Activated CD4-positive, alpha-beta T cell treated with anti-CD3 and anti-CD28 coated beads, Interleukin-2, amount 10 ng/mL, durations not matched to agents 7 days and 5 days (primary cell): ENCODE data around the gene OLFML2A. TPM values are rescaled to one million over a fixed set of nuclear protein-coding genes. Genes with fewer than 3 reads are reported as not detected.

Experiments
- CTCF ChIA-PET: fragments of 350-600 bp; sonication (Branson Sonifier 250); formaldehyde crosslinking; loops from one replicate; lab custom pipeline; 2021; ENCODE audit warnings: antibody characterized with exemption; lab: Charles Lee
- POLR2A ChIA-PET: fragments of 350-600 bp; sonication (Branson Sonifier 250); formaldehyde crosslinking; loops from one replicate; lab custom pipeline; 2021; ENCODE audit warnings: antibody characterized with exemption; lab: Charles Lee
- DNase-seq: peaks from one replicate; pipeline ENCODE4 v3.0.0-alpha.2; 2020
- H3K27ac Mint-ChIP-seq: one replicate; pipeline ENCODE4 v1.8.0; 2021; ENCODE audit warnings: mild to moderate bottlenecking, moderate library complexity, mixed read lengths
- H3K27me3 Mint-ChIP-seq: one replicate; pipeline ENCODE4 v1.8.0; 2021; ENCODE audit warnings: mixed read lengths
- H3K36me3 Mint-ChIP-seq: one replicate; pipeline ENCODE4 v1.8.0; 2021; ENCODE audit warnings: low read depth, mixed read lengths
- H3K4me1 Mint-ChIP-seq: one replicate; pipeline ENCODE4 v1.8.0; 2021; ENCODE audit warnings: mixed read lengths
- H3K4me3 Mint-ChIP-seq: one replicate; pipeline ENCODE4 v1.8.0; 2021; ENCODE audit warnings: mild to moderate bottlenecking, moderate library complexity, mixed read lengths
- H3K9me3 Mint-ChIP-seq: one replicate; pipeline ENCODE4 v1.8.0; 2021; ENCODE audit warnings: mixed read lengths
- total RNA-seq, 2 experiments: library from RNA; stranded (reverse); gene quantifications; one replicate each; pipeline ENCODE4 v1.2.3, GENCODE V29; 2021

OLFML2A gene
- total RNA-seq, 2 experiments from 2014 or later, result not detected

- Mint-ChIP-seq H3K4me1 (peaks cover 32% of the 10 kb centered on the region), H3K27ac (no peak overlapping the region), H3K4me3 (no peak overlapping the region), H3K36me3 (peaks cover 38% of the 10 kb centered on the region), H3K9me3 (no peaks in the 10 kb centered on the region), H3K27me3 (no peaks in the 10 kb centered on the region)
- ChIA-PET CTCF (interaction anchor here (1.1 to 10.0 kb wide), 2 partner anchors 85 to 122 kb away, joined by 4 to 173 read pairs; partner anchors contain the start of genes NR6A1 and OLFML2A), POLR2A (no interaction called here)
- no peak for DNase-seq
Measured at GRCh38 chr9:124858330-124859046, 81.6 kb downstream of the OLFML2A start.

- Mint-ChIP-seq H3K4me3 (peak overlapping the region; percentile 89), H3K4me1 (peaks cover 33% of the 10 kb centered on the region), H3K9me3 (no peaks in the 10 kb centered on the region), H3K27me3 (no peaks in the 10 kb centered on the region), H3K36me3 (peaks cover 38% of the 10 kb centered on the region), H3K27ac (peak overlapping the region; percentile 97)
- no peak for DNase-seq
- CTCF ChIA-PET, result interaction anchor here (0.8 to 3.4 kb wide), 3 partner anchors 8 to 13 kb away, joined by 3 to 33 read pairs (median 7); partner anchors contain the start of gene WDR38
- POLR2A ChIA-PET, result no interaction called here
Measured at GRCh38 chr9:124859803-124860581, 83.1 kb downstream of the OLFML2A start.

DNA sequence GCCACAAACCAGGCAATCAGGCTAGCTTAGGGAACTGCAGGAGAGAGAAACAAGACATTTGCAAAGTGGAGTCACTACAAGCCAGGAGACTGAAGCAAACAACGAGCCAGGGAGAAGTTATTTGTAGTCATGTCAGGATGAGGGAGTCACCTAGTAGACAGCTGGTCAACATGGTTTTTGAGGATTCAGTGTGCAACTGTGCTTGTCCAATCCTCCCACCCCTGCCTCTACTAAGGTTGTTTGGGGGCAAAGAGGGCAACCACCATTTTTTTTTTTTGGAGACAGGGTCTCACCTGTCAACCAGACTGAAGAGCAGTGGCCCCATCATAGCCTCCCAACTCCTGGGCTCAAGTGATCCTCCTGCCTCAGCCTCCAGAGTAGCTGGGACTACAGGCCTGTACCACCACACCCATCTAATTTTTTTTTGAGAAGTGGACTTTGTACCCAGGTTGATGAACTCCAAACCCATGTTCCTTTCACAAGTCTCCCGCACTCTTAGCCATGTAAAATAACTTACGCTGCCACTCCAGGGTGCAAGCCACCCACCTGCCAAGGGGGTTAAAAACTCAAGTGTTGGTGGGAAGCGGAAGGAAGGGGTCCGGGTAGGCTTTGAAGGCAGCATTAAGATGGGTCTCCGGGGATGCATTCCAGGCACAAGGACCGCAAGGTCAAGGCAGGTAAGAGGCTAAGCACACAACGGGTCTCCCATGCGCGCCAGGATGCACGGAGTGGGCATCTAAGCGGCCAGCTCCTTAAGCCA, 83.8 kb downstream of the OLFML2A start:
- POLR2A ChIA-PET, result interaction anchor here (0.6 to 1.0 kb wide), 4 partner anchors 10 to 266 kb away, joined by 3 to 4 read pairs (median 3); no protein-coding TSS in a partner anchor
- Mint-ChIP-seq H3K36me3 (peaks cover 38% of the 10 kb centered on the region), H3K27ac (peak overlapping the region; percentile 97), H3K27me3 (no peaks in the 10 kb centered on the region), H3K4me3 (peak overlapping the region; percentile 89), H3K4me1 (peaks cover 33% of the 10 kb centered on the region), H3K9me3 (no peaks in the 10 kb centered on the region)
- CTCF ChIA-PET, result interaction anchor here (0.8 to 3.4 kb wide), 4 partner anchors 9 to 270 kb away, joined by 3 to 33 read pairs (median 6); partner anchors contain the start of gene WDR38
- DNase-seq, result no peak

DNA sequence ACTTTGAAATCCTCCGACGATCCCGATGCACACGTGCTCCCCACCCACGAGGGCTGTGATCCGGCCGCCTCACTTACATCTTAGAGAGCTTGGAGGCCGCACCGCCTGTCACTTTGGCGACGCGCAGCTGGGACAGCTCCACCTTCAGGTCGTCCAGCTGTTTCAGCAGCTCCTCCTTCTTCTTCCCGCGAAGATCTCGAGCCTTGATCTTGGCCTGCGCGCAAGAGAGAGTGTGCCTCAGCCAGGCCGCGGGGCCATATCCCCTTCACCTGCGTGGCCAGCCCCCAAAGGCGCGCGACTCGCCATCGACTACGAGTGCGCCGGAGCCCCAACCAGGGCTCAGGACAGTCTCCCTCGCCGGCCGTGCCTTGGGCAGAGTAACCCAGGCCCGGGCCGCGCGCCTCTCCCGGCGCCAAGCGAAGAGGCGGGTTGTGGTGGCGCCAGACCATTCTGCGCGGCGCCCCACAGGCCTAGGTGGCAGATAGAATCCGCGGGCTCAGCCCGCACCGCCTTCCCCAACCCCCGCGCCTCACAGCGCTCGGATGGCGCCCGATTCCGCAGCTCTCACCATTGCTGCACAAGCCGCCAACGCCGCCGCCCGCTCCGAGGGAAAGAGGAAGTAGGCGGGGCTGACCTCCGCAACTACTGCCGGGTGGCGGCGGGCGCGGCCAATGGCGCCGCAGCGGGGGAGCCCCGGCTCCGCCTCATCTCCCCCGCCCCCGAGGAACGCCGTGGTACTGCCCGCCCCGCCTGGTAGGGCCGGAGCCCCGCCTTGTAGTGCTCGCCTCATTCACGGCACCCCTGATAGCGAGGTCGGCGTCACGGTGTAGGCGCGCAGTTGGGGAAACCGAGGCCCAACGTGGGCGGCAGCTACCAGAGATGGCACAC, 84.7 kb downstream of the OLFML2A start, which contains the start of the genes ARPC5L and RPL35:
ARPC5L (plus strand) TSS at position 789 of the 888 bp plus-strand sequence. CDS start 7,161 bp downstream, outside the sequence.
RPL35 (minus strand) TSS at position 616 of the 888 bp plus-strand sequence; CDS start at position 571, 45 bp downstream.
- ChIA-PET CTCF (interaction anchor here (0.6 to 3.4 kb wide), 5 partner anchors 10 to 866 kb away, joined by 3 to 33 read pairs (median 4); partner anchors contain the start of genes NR6A1 and WDR38), POLR2A (interaction anchor here (0.6 to 1.0 kb wide), 5 partner anchors 9 to 379 kb away, joined by 3 to 4 read pairs (median 3); partner anchors contain the start of gene HSPA5)
- H3K36me3 Mint-ChIP-seq, result peaks cover 38% of the 10 kb centered on the region
- H3K4me3 Mint-ChIP-seq, result peak within 1 kb of the TSS; percentile 89
- no peaks in the 10 kb centered on the region for H3K9me3 Mint-ChIP-seq
- H3K4me1 Mint-ChIP-seq, result peaks cover 33% of the 10 kb centered on the region
- H3K27ac Mint-ChIP-seq, result peak within 1 kb of the TSS; percentile 97
- H3K27me3 Mint-ChIP-seq, result no peaks in the 10 kb centered on the region
- peak; percentile 95 for DNase-seq

DNA sequence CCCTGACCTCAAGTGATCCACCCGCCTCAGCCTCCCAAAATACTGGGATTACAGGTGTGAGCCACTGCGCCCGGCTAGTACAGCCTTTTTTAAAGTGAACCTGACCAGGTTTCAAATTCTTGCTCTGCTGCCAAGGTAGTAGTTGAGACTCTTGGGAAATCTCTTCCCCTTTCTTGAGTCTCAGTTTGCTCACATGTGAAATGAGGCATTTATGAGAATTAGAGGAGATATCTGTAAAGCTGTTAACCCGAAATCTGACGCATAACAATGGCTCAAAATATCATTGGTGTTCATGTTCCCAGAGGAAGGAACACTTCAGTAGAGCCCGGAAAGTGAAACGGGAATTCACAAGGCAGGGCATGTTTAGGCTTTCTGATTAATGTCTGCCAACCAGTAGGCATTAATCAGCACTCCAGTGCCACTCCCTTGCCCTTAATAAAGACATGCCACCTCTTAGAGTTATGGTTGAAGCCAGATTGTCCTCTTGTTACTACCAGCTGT, 86.5 kb downstream of the OLFML2A start:
- no peaks in the 10 kb centered on the region for H3K9me3 Mint-ChIP-seq
- H3K4me1 Mint-ChIP-seq, result peaks cover 45% of the 10 kb centered on the region
- POLR2A ChIA-PET, result no interaction called here
- peaks cover 31% of the 10 kb centered on the region for H3K36me3 Mint-ChIP-seq
- no peak for DNase-seq
- H3K27ac Mint-ChIP-seq, result peak overlapping the region; percentile 36
- no peaks in the 10 kb centered on the region for H3K27me3 Mint-ChIP-seq
- CTCF ChIA-PET, result interaction anchor here (0.5 to 3.4 kb wide), 3 partner anchors 9 to 21 kb away, joined by 3 to 33 read pairs (median 5); partner anchors contain the start of gene WDR38
- H3K4me3 Mint-ChIP-seq, result peak overlapping the region; percentile 56

Other genes starting within 250 kb of the OLFML2A start
- under 1 TPM; 0.10 to 0.19 TPM for gene NR6A1, start 5.8 kb upstream of the OLFML2A start, total RNA-seq
- not detected for gene WDR38, start 76.3 kb downstream of the OLFML2A start, total RNA-seq
- 1,000 to 10,000 TPM; 1,403 to 1,537 TPM for gene RPL35, start 84.8 kb downstream of the OLFML2A start, total RNA-seq
- 10 to 100 TPM; 44.1 to 63.3 TPM for gene ARPC5L, start 85.0 kb downstream of the OLFML2A start, total RNA-seq
- gene GOLGA1, start 163.9 kb downstream of the OLFML2A start, total RNA-seq, result 10 to 100 TPM; 15.2 to 19.3 TPM